K562 (cell line): ENCODE data around the gene BTBD2. TPM values are rescaled to one million over a fixed set of nuclear protein-coding genes. Genes with fewer than 3 reads are reported as not detected.
A peak's percentile ranks its signal among the peaks of the same experiment; 100 is the strongest.

Source experiments
- BCOR ChIP-seq: fragments of 450-650 bp; IDR thresholded peaks from 2 replicates; pipeline ENCODE4 v1.6.1; 2016
- EHMT2 ChIP-seq: fragments of 450-650 bp; IDR thresholded peaks from 2 replicates; pipeline ENCODE4 v1.6.1; 2018; ENCODE audit warnings: antibody characterized with exemption
- SAFB2 ChIP-seq: fragments of 200-400 bp; formaldehyde crosslinking; IDR thresholded peaks from 2 replicates; pipeline ENCODE4 v1.6.1; 2018; ENCODE audit warnings: borderline replicate concordance, low read length, low read depth, moderate library complexity; ENCODE audit not compliant: severe bottlenecking
- TFAM ChIP-seq: fragments of 250-450 bp; sonication (Bioruptor Pico); conservative IDR thresholded peaks from 2 replicates; pipeline ENCODE4 v1.5.0; 2021; ENCODE audit warnings: mild to moderate bottlenecking, moderate library complexity
- ZFX ChIP-seq: sonication (generic); formaldehyde crosslinking; IDR thresholded peaks from 2 replicates; pipeline ENCODE4 v1.8.0; 2022; ENCODE audit warnings: mild to moderate bottlenecking, missing genetic modification reagents, moderate library complexity
- ZSCAN29 ChIP-seq: fragments of 450-650 bp; IDR thresholded peaks from 2 replicates; pipeline ENCODE4 v1.6.1; 2017
- polyA plus RNA-seq, 8 experiments: library from polyadenylated mRNA; depleted of rRNA in 4 of 8; stranded (reverse) in 5 of 8; unstranded in 3 of 8; fragments of >200 nt; fragmentation: Nextera tagmentation in 2 of 8; fragmentation: Illumina TruSeq in 1 of 8; extraction: Ambion mirVana in 2 of 8; extraction: Trizol in 1 of 8; gene quantifications; 2 replicates each; pipeline versions ENCODE4 v1.2.1 to v1.2.3, GENCODE V29; 2011 to 2014; ENCODE audit warnings: inconsistent platforms in 1 of 8, missing spikeins in 1 of 8
- total RNA-seq, 7 experiments: library from RNA; depleted of rRNA in 6 of 7; stranded (reverse); fragments of >200 nt in 6 of 7; fragmentation: Illumina TruSeq in 2 of 7; extraction: Trizol in 2 of 7; gene quantifications; 2 replicates each; pipeline versions ENCODE4 v1.2.1 to v1.2.3, GENCODE V29; 2011 to 2021; ENCODE audit warnings: low replicate concordance in 1 of 7
- TF ChIP-seq, protein P1 (sequence below): fragments of 450-650 bp; IDR thresholded peaks from 2 replicates; pipeline ENCODE4 v1.6.1; 2017; ENCODE audit warnings: mild to moderate bottlenecking, moderate library complexity
- TF ChIP-seq, protein P2 (sequence below): IDR thresholded peaks from 3 replicates; pipeline ENCODE4 v1.6.1; 2011; ENCODE audit warnings: borderline replicate concordance, mild to moderate bottlenecking, moderate library complexity; ENCODE audit not compliant: insufficient read length; ENCODE audit errors: extremely low read depth
- TF ChIP-seq, protein P3 (sequence below): fragments of 250-450 bp; sonication (Bioruptor Pico); IDR thresholded peaks from 2 replicates; pipeline ENCODE4 v1.9.0; 2021; ENCODE audit warnings: mild to moderate bottlenecking
- TF ChIP-seq, protein P4 (sequence below): fragments of 450-650 bp; IDR thresholded peaks from 2 replicates; pipeline ENCODE4 v1.6.1; 2016; ENCODE audit warnings: low read depth
- TF ChIP-seq, protein P5 (sequence below): fragments of 450-650 bp; formaldehyde crosslinking; IDR thresholded peaks from 2 replicates; pipeline ENCODE4 v1.4.0; 2020; ENCODE audit warnings: mild to moderate bottlenecking, moderate library complexity

Gene BTBD2
- total and polyA plus RNA-seq, 9 of the 15 experiments (the other 6 are each of a cell fraction or from before 2014, with no cell fraction given), result 0.10 to 15.6 (median 6.9) TPM

DNA sequence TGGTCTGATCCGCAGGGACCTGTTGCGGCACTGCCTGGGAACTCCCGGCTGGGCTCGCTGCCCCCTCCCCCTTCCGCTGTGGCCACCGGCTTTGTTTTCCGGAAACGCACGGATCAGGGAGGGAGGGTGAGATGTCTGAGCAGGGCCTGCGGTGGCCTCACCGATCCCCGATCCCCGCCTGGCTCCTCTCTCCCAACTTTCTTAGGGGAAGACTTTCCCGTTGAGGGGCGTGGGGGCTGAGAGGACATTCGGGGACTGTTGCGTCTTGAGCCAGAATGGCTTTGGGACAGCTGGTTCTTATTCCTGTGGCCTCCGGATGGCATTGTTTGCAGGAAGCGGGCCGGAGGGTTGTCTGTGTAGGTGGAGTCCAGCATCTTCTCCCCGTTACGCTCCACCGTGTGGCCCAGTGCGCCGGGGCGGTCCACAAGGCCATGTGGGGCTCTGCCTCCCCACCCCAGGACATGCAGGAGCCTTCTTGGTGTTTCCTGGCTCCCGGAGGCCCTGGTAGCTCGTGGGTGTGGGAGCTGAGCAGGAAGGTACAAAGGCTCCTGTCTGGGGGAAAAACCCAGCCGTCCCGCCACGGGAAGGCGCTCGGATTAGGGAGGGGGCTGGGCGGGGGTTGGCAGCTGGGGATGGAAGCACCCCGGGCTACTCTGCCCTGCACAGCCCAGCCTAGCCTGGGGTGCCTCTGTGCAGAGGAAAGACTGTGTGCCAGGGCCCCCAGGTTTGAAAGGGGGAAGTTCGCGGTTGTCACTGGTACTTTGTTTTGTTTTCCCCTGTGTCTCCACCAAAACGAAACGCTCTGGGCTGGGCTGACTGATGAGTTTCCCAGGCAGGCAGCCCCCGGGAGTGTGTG, 73.2 kb downstream of the BTBD2 start (continued):
- TF ChIP-seq, protein P1, sequence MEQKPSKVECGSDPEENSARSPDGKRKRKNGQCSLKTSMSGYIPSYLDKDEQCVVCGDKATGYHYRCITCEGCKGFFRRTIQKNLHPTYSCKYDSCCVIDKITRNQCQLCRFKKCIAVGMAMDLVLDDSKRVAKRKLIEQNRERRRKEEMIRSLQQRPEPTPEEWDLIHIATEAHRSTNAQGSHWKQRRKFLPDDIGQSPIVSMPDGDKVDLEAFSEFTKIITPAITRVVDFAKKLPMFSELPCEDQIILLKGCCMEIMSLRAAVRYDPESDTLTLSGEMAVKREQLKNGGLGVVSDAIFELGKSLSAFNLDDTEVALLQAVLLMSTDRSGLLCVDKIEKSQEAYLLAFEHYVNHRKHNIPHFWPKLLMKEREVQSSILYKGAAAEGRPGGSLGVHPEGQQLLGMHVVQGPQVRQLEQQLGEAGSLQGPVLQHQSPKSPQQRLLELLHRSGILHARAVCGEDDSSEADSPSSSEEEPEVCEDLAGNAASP, result no peak
- TF ChIP-seq ZFX (CRISPR knock-in tag), result peak; percentile 58
- TF ChIP-seq, protein P2, sequence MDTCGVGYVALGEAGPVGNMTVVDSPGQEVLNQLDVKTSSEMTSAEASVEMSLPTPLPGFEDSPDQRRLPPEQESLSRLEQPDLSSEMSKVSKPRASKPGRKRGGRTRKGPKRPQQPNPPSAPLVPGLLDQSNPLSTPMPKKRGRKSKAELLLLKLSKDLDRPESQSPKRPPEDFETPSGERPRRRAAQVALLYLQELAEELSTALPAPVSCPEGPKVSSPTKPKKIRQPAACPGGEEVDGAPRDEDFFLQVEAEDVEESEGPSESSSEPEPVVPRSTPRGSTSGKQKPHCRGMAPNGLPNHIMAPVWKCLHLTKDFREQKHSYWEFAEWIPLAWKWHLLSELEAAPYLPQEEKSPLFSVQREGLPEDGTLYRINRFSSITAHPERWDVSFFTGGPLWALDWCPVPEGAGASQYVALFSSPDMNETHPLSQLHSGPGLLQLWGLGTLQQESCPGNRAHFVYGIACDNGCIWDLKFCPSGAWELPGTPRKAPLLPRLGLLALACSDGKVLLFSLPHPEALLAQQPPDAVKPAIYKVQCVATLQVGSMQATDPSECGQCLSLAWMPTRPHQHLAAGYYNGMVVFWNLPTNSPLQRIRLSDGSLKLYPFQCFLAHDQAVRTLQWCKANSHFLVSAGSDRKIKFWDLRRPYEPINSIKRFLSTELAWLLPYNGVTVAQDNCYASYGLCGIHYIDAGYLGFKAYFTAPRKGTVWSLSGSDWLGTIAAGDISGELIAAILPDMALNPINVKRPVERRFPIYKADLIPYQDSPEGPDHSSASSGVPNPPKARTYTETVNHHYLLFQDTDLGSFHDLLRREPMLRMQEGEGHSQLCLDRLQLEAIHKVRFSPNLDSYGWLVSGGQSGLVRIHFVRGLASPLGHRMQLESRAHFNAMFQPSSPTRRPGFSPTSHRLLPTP, result no peak
- TF ChIP-seq, protein P3, sequence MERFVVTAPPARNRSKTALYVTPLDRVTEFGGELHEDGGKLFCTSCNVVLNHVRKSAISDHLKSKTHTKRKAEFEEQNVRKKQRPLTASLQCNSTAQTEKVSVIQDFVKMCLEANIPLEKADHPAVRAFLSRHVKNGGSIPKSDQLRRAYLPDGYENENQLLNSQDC (CRISPR knock-in tag), result no peak
- TF ChIP-seq EHMT2, result no peak
- TF ChIP-seq SAFB2, result no peak
- TF ChIP-seq, protein P4, sequence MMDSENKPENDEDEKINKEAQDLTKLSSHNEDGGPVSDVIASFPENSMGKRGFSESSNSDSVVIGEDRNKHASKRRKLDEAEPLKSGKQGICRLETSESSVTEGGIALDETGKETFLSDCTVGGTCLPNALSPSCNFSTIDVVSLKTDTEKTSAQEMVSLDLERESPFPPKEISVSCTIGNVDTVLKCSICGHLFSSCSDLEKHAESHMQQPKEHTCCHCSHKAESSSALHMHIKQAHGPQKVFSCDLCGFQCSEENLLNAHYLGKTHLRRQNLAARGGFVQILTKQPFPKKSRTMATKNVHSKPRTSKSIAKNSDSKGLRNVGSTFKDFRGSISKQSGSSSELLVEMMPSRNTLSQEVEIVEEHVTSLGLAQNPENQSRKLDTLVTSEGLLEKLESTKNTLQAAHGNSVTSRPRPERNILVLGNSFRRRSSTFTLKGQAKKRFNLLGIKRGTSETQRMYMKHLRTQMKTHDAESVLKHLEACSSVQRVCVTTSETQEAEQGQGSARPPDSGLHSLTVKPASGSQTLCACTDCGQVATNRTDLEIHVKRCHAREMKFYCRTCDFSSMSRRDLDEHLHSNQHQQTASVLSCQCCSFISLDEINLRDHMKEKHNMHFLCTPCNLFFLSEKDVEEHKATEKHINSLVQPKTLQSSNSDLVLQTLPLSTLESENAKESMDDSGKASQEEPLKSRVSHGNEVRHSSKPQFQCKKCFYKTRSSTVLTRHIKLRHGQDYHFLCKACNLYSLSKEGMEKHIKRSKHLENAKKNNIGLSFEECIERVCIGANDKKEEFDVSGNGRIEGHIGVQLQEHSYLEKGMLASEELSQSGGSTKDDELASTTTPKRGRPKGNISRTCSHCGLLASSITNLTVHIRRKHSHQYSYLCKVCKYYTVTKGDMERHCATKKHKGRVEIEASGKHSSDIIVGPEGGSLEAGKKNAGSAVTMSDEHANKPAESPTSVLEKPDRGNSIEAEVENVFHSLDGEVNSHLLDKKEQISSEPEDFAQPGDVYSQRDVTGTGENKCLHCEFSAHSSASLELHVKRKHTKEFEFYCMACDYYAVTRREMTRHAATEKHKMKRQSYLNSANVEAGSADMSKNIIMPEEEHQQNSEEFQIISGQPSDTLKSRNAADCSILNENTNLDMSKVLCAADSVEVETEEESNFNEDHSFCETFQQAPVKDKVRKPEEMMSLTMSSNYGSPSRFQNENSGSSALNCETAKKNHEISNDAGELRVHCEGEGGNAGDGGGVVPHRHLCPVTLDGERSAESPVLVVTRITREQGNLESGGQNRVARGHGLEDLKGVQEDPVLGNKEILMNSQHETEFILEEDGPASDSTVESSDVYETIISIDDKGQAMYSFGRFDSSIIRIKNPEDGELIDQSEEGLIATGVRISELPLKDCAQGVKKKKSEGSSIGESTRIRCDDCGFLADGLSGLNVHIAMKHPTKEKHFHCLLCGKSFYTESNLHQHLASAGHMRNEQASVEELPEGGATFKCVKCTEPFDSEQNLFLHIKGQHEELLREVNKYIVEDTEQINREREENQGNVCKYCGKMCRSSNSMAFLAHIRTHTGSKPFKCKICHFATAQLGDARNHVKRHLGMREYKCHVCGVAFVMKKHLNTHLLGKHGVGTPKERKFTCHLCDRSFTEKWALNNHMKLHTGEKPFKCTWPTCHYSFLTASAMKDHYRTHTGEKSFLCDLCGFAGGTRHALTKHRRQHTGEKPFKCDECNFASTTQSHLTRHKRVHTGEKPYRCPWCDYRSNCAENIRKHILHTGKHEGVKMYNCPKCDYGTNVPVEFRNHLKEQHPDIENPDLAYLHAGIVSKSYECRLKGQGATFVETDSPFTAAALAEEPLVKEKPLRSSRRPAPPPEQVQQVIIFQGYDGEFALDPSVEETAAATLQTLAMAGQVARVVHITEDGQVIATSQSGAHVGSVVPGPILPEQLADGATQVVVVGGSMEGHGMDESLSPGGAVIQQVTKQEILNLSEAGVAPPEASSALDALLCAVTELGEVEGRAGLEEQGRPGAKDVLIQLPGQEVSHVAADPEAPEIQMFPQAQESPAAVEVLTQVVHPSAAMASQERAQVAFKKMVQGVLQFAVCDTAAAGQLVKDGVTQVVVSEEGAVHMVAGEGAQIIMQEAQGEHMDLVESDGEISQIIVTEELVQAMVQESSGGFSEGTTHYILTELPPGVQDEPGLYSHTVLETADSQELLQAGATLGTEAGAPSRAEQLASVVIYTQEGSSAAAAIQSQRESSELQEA, result no peak
- 0 out of 2 replicates have a peak, but pooled peaks have one; percentile 17 for TF ChIP-seq ZSCAN29
- no peak for TF ChIP-seq BCOR
- TF ChIP-seq TFAM (CRISPR knock-in tag), result no peak
- TF ChIP-seq, protein P5, sequence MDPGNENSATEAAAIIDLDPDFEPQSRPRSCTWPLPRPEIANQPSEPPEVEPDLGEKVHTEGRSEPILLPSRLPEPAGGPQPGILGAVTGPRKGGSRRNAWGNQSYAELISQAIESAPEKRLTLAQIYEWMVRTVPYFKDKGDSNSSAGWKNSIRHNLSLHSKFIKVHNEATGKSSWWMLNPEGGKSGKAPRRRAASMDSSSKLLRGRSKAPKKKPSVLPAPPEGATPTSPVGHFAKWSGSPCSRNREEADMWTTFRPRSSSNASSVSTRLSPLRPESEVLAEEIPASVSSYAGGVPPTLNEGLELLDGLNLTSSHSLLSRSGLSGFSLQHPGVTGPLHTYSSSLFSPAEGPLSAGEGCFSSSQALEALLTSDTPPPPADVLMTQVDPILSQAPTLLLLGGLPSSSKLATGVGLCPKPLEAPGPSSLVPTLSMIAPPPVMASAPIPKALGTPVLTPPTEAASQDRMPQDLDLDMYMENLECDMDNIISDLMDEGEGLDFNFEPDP, result no peak
